Left lung (tissue), 10 donors: ENCODE data around the gene POLR3GL. TPM values are rescaled to one million over a fixed set of nuclear protein-coding genes. Genes with fewer than 3 reads are reported as not detected.

Source experiments
- ATAC-seq: fragments of 200-7000 bp; cut with Tn5 transposase; one replicate; pipeline ENCODE4 v1.9.1; 2020; ENCODE audit warnings: moderate library complexity
- DNase-seq, 4 donors: peaks; one replicate each; pipeline ENCODE4 v3.0.0-alpha.2; 2013 to 2020
- H3K27ac ChIP-seq, 2 donors: fragments of 200-600 bp; sonication (generic) in 1 of 2; one replicate each; pipeline versions ENCODE4 v1.5.0 to v1.8.0; 2020 to 2021
- H3K27me3 ChIP-seq, 2 donors: fragments of 200-600 bp; sonication (generic) in 1 of 2; one replicate each; pipeline versions ENCODE4 v1.5.0 to v1.8.0; 2020 to 2021
- H3K36me3 ChIP-seq, 2 donors: fragments of 200-600 bp; sonication (generic) in 1 of 2; one replicate each; pipeline versions ENCODE4 v1.5.0 to v1.8.0; 2020 to 2021
- H3K4me1 ChIP-seq, 2 donors: fragments of 200-600 bp; one replicate each; pipeline ENCODE4 v1.8.0; 2021
- H3K4me3 ChIP-seq, 2 donors: fragments of 200-600 bp; sonication (generic) in 1 of 2; one replicate each; pipeline versions ENCODE4 v1.5.0 to v1.8.0; 2020 to 2021; ENCODE audit warnings: mild to moderate bottlenecking in 1 of 2
- H3K9me3 ChIP-seq, 2 donors: fragments of 200-600 bp; sonication (generic) in 1 of 2; one replicate each; pipeline versions ENCODE4 v1.5.0 to v1.8.0; 2020 to 2021
- intact Hi-C, 2 donors: fragments of 100-400 bp; cut with DNase I; formaldehyde crosslinking; loops; one replicate each; pipeline versions ENCODE4 v1.11.2 to v1.14.2; 2022
- polyA plus RNA-seq, 6 donors: library from polyadenylated mRNA; unstranded; fragments of 120-200 nt; gene quantifications; one replicate each; pipeline ENCODE4 v1.2.1, GENCODE V29; 2013; ENCODE audit not compliant: insufficient read length in 6 of 6
- total RNA-seq, 2 donors: library from RNA; stranded (reverse); fragmentation: NEBNext Ultra II Directional; extraction: Animal tissue kit (Norgen Biotek cat#: 25700); gene quantifications; one replicate each; pipeline ENCODE4 v1.2.1, GENCODE V29; 2021
- TF ChIP-seq, protein P1 (sequence below), 2 donors: fragments of 200-600 bp; sonication (generic) in 1 of 2; IDR thresholded peaks; one replicate each; pipeline versions ENCODE4 v1.5.0 to v1.8.0; 2021; ENCODE audit warnings: antibody characterized with exemption in 2 of 2
- donor health status: DM: no; HTN: yes; CAD: no.
- donor health status: DM: no; HTN: no; CAD: no.

The POLR3GL gene
- total and polyA plus RNA-seq, 8 donors, result 19.6 to 50.2 (median 44.2) TPM

DNA sequence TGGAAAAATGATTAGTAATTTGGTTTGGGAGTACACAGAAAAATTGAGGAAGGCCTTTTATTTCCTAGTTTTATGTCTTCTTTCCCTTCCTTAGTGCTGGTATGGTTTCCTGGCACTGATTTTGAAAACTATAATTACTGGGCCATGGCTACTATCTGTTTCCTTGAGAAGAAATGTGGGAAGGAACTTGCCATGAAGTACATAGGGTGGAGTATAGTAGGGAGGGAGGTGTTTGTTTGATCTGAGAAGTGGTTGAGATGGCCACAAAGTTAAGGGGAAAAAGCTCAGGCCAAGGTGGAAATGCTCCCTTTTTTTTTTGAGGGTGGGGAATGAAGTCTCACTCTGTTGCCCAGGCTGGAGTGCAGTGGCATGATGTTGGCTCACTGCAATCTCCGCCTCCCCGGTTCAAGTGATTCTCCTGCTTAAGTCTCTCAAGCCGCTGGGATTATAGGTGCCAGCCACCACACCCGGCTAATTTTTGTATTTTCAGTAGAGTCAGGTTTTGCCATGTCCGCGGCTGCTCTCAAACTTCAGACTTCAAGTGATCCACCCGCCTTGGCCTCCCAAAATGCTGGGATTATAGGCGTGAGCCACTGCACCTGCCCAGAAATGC is 45.7 kb downstream of the POLR3GL start:
- peaks cover 0 to 63% of the 10 kb centered on the region in 2 donors for H3K4me1 ChIP-seq
- intact Hi-C loops, result loop anchor here in 1 of 2 donors (2.0 to 10.0 kb wide), 2 partner anchors 33 to 165 kb away; partner anchors contain the start of gene NUDT17
- H3K4me3 ChIP-seq, result no peak overlapping the region
- peak overlapping the region; percentile 66 to 73 for H3K27ac ChIP-seq
- DNase-seq, result peak in 1 of 4 donors; percentile 55
- H3K9me3 ChIP-seq, result no peaks in the 10 kb centered on the region
- no peaks in the 10 kb centered on the region for H3K27me3 ChIP-seq
- no peaks in the 10 kb centered on the region for H3K36me3 ChIP-seq
- TF ChIP-seq, protein P1, sequence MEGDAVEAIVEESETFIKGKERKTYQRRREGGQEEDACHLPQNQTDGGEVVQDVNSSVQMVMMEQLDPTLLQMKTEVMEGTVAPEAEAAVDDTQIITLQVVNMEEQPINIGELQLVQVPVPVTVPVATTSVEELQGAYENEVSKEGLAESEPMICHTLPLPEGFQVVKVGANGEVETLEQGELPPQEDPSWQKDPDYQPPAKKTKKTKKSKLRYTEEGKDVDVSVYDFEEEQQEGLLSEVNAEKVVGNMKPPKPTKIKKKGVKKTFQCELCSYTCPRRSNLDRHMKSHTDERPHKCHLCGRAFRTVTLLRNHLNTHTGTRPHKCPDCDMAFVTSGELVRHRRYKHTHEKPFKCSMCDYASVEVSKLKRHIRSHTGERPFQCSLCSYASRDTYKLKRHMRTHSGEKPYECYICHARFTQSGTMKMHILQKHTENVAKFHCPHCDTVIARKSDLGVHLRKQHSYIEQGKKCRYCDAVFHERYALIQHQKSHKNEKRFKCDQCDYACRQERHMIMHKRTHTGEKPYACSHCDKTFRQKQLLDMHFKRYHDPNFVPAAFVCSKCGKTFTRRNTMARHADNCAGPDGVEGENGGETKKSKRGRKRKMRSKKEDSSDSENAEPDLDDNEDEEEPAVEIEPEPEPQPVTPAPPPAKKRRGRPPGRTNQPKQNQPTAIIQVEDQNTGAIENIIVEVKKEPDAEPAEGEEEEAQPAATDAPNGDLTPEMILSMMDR (IDR thresholded peaks at IDR 0.05), result no peak
- ATAC-seq, result peak; percentile 80

- peak; percentile 67 for ATAC-seq
- intact Hi-C loops, result loop anchor here in 1 of 2 donors (10.0 kb wide), 1 partner anchor 168 kb away; the partner anchor contains the start of gene NUDT17
- TF ChIP-seq, protein P1 (IDR thresholded peaks at IDR 0.05), result peak; percentile 31 to 64
- Histone ChIP-seq H3K4me3 (no peak overlapping the region), H3K4me1 (peaks cover 0 to 37% of the 10 kb centered on the region in 2 donors), H3K9me3 (no peaks in the 10 kb centered on the region), H3K27ac (no peak overlapping the region), H3K27me3 (no peaks in the 10 kb centered on the region), H3K36me3 (no peaks in the 10 kb centered on the region)
- DNase-seq, result peak in 2 of 4 donors; percentile 63 to 73
Observed at GRCh38 chr1:146012703-146013558, 48.4 kb downstream of the POLR3GL start.

- ATAC-seq, result no peak
Observed at GRCh38 chr1:146013559-146013922, 49.1 kb downstream of the POLR3GL start.

GRCh38 chr1:146016891-146017290 is 52.4 kb downstream of the POLR3GL start:
- Histone ChIP-seq H3K36me3 (no peaks in the 10 kb centered on the region), H3K27ac (no peak overlapping the region), H3K4me3 (no peak overlapping the region), H3K27me3 (peaks cover 17 to 37% of the 10 kb centered on the region in 2 donors), H3K9me3 (no peaks in the 10 kb centered on the region), H3K4me1 (peaks cover 0 to 21% of the 10 kb centered on the region in 2 donors)
- DNase-seq (no peak), ATAC-seq (no peak)
- intact Hi-C loops, result loop anchor here in 1 of 2 donors (10.0 kb wide), 1 partner anchor 172 kb away; the partner anchor contains the start of gene NUDT17
- TF ChIP-seq, protein P1 (IDR thresholded peaks at IDR 0.05), result no peak

More at GRCh38 chr1:146013559-146013922, 49.1 kb downstream of the POLR3GL start:
- intact Hi-C loops, result loop anchor here in 1 of 2 donors (10.0 kb wide), 1 partner anchor 169 kb away; the partner anchor contains the start of gene NUDT17
- Histone ChIP-seq H3K4me1 (peaks cover 0 to 36% of the 10 kb centered on the region in 2 donors), H3K27me3 (peaks cover 0 to 4% of the 10 kb centered on the region in 2 donors), H3K27ac (no peak overlapping the region), H3K36me3 (no peaks in the 10 kb centered on the region), H3K4me3 (no peak overlapping the region), H3K9me3 (no peaks in the 10 kb centered on the region)
- DNase-seq, result no peak
- TF ChIP-seq, protein P1 (IDR thresholded peaks at IDR 0.05), result no peak
